ENCODE data around the gene CALHM6. TPM values are rescaled to one million over a fixed set of nuclear protein-coding genes. Genes with fewer than 3 reads are reported as not detected.

CALHM6 gene
- total and polyA plus RNA-seq, 9 of the 15 experiments (the other 6 are each of a cell fraction or from before 2014, with no cell fraction given) = 0.24 TPM; not detected in 8

DNA sequence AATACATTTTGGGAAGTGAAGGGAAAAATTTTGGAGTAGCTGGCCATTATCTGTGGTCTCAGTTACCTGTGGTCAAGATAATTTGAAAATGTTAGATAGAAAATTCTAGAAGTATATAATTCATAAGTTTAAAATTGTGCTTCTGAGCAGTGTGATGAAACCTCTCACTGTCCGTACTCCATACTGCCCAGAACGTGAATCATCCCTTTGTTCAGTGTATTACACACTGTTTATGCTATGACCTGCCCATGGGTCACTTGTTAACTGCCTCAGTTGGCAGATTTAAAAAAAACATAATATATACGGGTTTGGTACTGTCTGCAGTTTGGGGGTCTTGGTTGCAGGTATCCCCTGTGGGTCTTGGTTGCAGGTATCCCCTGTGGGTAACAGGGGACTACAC is 46.1 kb downstream of the CALHM6 start (continued):
- TF ChIP-seq, protein P1, sequence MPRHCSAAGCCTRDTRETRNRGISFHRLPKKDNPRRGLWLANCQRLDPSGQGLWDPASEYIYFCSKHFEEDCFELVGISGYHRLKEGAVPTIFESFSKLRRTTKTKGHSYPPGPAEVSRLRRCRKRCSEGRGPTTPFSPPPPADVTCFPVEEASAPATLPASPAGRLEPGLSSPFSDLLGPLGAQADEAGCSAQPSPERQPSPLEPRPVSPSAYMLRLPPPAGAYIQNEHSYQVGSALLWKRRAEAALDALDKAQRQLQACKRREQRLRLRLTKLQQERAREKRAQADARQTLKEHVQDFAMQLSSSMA (CRISPR knock-in tag; IDR thresholded peaks at IDR 0.05) = no peak
- TF ChIP-seq POLR2H (tag; IDR thresholded peaks at IDR 0.05; ENCODE audit: low read depth) (no peak), HNRNPL (IDR thresholded peaks at IDR 0.05; ENCODE audit: low read depth, low read length) (no peak), JUNB (CRISPR knock-in tag; conservative IDR thresholded peaks at IDR 0.05) (no peak), ZNF644 (tag; IDR thresholded peaks at IDR 0.05; ENCODE audit: low read depth) (no peak), CXXC5 (CRISPR knock-in tag; IDR thresholded peaks at IDR 0.05) (no peak), ZNF764 (CRISPR knock-in tag; IDR thresholded peaks at IDR 0.05; ENCODE audit: low read depth) (no peak), ZNF23 (CRISPR knock-in tag; IDR thresholded peaks at IDR 0.05) (no peak), SAFB2 (IDR thresholded peaks at IDR 0.05; ENCODE audit: borderline replicate concordance, low read depth, low read length, severe bottlenecking) (no peak)
- TF ChIP-seq, protein P2, sequence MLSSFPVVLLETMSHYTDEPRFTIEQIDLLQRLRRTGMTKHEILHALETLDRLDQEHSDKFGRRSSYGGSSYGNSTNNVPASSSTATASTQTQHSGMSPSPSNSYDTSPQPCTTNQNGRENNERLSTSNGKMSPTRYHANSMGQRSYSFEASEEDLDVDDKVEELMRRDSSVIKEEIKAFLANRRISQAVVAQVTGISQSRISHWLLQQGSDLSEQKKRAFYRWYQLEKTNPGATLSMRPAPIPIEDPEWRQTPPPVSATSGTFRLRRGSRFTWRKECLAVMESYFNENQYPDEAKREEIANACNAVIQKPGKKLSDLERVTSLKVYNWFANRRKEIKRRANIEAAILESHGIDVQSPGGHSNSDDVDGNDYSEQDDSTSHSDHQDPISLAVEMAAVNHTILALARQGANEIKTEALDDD (IDR thresholded peaks at IDR 0.05) = no peak

DNA sequence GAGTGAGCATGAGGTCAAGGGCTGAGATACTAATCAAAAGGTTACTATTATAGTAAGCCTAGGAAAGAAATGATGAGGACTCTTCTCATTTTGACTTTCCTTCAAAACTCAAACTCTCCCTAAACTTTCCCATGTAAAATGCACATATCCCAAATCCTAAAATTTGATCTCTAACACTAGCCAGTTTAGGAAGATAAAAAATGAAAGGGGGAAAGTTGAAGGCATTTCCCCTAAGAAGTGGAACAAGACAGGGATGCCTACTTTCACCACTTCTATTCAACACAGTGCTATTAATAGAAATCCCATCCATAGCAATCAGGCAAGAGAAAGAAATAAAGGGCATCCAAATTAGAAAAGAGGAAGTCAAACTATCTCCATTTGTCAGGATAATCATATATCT is 47.4 kb downstream of the CALHM6 start:
- POLR2A ChIA-PET = no interaction called here

More for the DNA sequence above, 47.4 kb downstream of the CALHM6 start:
- H3K36me3 ChIP-seq (ENCODE audit: control insufficient read depth, insufficient read depth, low read length) = no peaks in the 10 kb centered on the region
- no peak overlapping the region for H2AFZ ChIP-seq (ENCODE audit: low read depth, low read length)
- H3K9me1 ChIP-seq (ENCODE audit: control insufficient read depth, insufficient read depth, low read length) = no peaks in the 10 kb centered on the region
- intact Hi-C loops (cut with micrococcal nuclease) (no loop called here), in situ Hi-C loops (cut with MboI) (no loop called here)
- H3K4me2 ChIP-seq (ENCODE audit: insufficient read depth, low read length) = no peak overlapping the region
- FAIRE-seq (no peak), ATAC-seq (no peak), DNase-seq (ENCODE audit: extremely low read depth in 1 of 4, low spot score in 3 of 4) (no peak)
- no peaks in the 10 kb centered on the region; a peak in 1 of 5 replicates for H3K27me3 ChIP-seq (ENCODE audit: control insufficient read depth in 2 of 2, insufficient read depth in 2 of 2, low read length in 2 of 2)
- BruUV-seq (replicated peaks) = no TSS peak
- no peak overlapping the region for H3K9ac ChIP-seq (ENCODE audit: insufficient read depth in 1 of 2, low read depth in 2 of 2, low read length in 2 of 2)
- no peaks in the 10 kb centered on the region for H3K79me2 ChIP-seq (ENCODE audit: control insufficient read depth, insufficient read depth, low read length)
- H4K20me1 ChIP-seq (replicated peaks; ENCODE audit: control insufficient read depth, insufficient read depth, low read length) = no peaks in the 10 kb centered on the region
- TF ChIP-seq SPI1 (IDR thresholded peaks at IDR 0.05; ENCODE audit: borderline replicate concordance, low read depth, low read length) = peak; percentile 22; the same call in 1 of the 2 replicates
- TF ChIP-seq NR2C1 (IDR thresholded peaks at IDR 0.05) = no peak
- no peak for TF ChIP-seq NR2C1 (tag; IDR thresholded peaks at IDR 0.05)
- H3K9me3 ChIP-seq (replicated peaks; ENCODE audit: control insufficient read depth, insufficient read depth, low read depth, low read length) = no peaks in the 10 kb centered on the region
- H3K4me3 ChIP-seq = no peak overlapping the region
- H3K4me1 ChIP-seq (replicated peaks in 1 of 2; ENCODE audit: control insufficient read depth in 2 of 2, insufficient read depth in 2 of 2, low read length in 2 of 2) = peaks cover 3 to 6% of the 10 kb centered on the region in 2 experiments; a peak in 3 of 5 replicates
- CTCF ChIA-PET (ENCODE audit: low intra/inter-chr PET ratio) = no interaction called here
- H3K27ac ChIP-seq (ENCODE audit: extremely low read depth, low read depth, low read length) = no peak overlapping the region
